Endothelial cell of umbilical vein (primary cell): ENCODE data around the gene POLR2J2. TPM values are rescaled to one million over a fixed set of nuclear protein-coding genes. Genes with fewer than 3 reads are reported as not detected.
"Not testable (repeated sequence)": the region's sequence is repeated elsewhere in the genome, so short reads cannot be mapped to it uniquely, and the experiment has no call there.

Experiments
- BruUV-seq: library from RNA; stranded (reverse); fragments of 400-500 nt; replicated peaks from 2 replicates; lab custom pipeline; 2021; lab: Mats Ljungman, UMichigan
- CTCF ChIA-PET: fragments of 300-600, 350-600 bp; sonication (Branson Sonifier 250); formaldehyde crosslinking; loops from one replicate; lab custom pipeline; 2021; ENCODE audit warnings: antibody characterized with exemption, inconsistent platforms; lab: Charles Lee
- POLR2A ChIA-PET: fragments of 300-600, 350-600 bp; sonication (Branson Sonifier 250); formaldehyde crosslinking; loops from one replicate; lab custom pipeline; 2021; ENCODE audit warnings: antibody characterized with exemption, inconsistent platforms; lab: Charles Lee
- DNase-seq: peaks from one replicate; pipeline ENCODE4 v3.0.0-alpha.2; 2011; ENCODE audit warnings: low read depth, low spot score
- FAIRE-seq: peaks from 2 replicates; lab custom pipeline; 2011; peaks lifted over from hg19 to GRCh38; lab: Jason Lieb, UNC
- H2AFZ ChIP-seq: 2 replicates; pipeline ENCODE4 v1.6.0; 2012; ENCODE audit warnings: low read depth, low read length, control low read depth, inconsistent platforms
- H3K27ac ChIP-seq: 2 replicates; pipeline ENCODE4 v1.5.1; 2011; ENCODE audit warnings: low read depth, mild to moderate bottlenecking, control low read depth, low read length, moderate library complexity; ENCODE audit not compliant: insufficient read depth
- H3K27me3 ChIP-seq, 2 experiments: 2 replicates each; pipeline versions ENCODE4 v1.6.0 to v1.6.1; 2011; ENCODE audit warnings: low read length in 2 of 2, mixed read lengths in 1 of 2; ENCODE audit not compliant: control insufficient read depth in 2 of 2, insufficient read depth in 2 of 2
- H3K36me3 ChIP-seq, 2 experiments: 2 replicates in 1 of 2; 3 replicates in 1 of 2; pipeline ENCODE4 v1.5.1; 2011; ENCODE audit warnings: low read length in 2 of 2, mild to moderate bottlenecking in 1 of 2, moderate library complexity in 1 of 2; ENCODE audit not compliant: control insufficient read depth in 2 of 2, insufficient read depth in 2 of 2; ENCODE audit errors: extremely low read depth in 1 of 2
- H3K4me1 ChIP-seq: 3 replicates; pipeline ENCODE4 v1.5.1; 2011; ENCODE audit warnings: mild to moderate bottlenecking, low read length; ENCODE audit not compliant: control insufficient read depth, insufficient read depth; ENCODE audit errors: extremely low read depth
- H3K4me2 ChIP-seq: 2 replicates; pipeline ENCODE4 v1.6.1; 2011; ENCODE audit warnings: low read length, control low read depth, mixed read lengths; ENCODE audit not compliant: insufficient read depth
- H3K4me3 ChIP-seq, 3 experiments: fragments of 200-600 bp in 1 of 3; sonication (generic), shearing (Covaris generic) in 1 of 3; replicated peaks in 1 of 3; 2 replicates each; pipeline ENCODE4 v1.5.1; 2011 to 2016; ENCODE audit warnings: control low read depth in 3 of 3, low read length in 3 of 3, mild to moderate bottlenecking in 2 of 3, inconsistent platforms in 1 of 3, low read depth in 1 of 3, moderate library complexity in 1 of 3; ENCODE audit not compliant: insufficient read depth in 1 of 3
- H3K79me2 ChIP-seq: 2 replicates; pipeline ENCODE4 v1.6.0; 2012; ENCODE audit warnings: low read length, inconsistent platforms; ENCODE audit not compliant: control insufficient read depth, insufficient read depth
- H3K9ac ChIP-seq: replicated peaks from 2 replicates; pipeline ENCODE3; 2011; ENCODE audit warnings: low read length, control low read depth; ENCODE audit not compliant: insufficient read depth; ENCODE audit errors: extremely low read depth
- H3K9me1 ChIP-seq: replicated peaks from 3 replicates; pipeline ENCODE4 v1.6.0; 2011; ENCODE audit warnings: mild to moderate bottlenecking, low read length; ENCODE audit not compliant: control insufficient read depth, insufficient read depth; ENCODE audit errors: extremely low read depth
- H3K9me3 ChIP-seq: replicated peaks from 2 replicates; pipeline ENCODE4 v1.5.1; 2012; ENCODE audit warnings: low read length, inconsistent platforms; ENCODE audit not compliant: control insufficient read depth, insufficient read depth
- H4K20me1 ChIP-seq: replicated peaks from 2 replicates; pipeline ENCODE3; 2011; ENCODE audit warnings: mild to moderate bottlenecking, low read length; ENCODE audit not compliant: control insufficient read depth, insufficient read depth; ENCODE audit errors: extremely low read depth
- dilution Hi-C: fragments of 300-500 bp; cut with MboI; formaldehyde crosslinking; loops from one replicate; pipeline ENCODE4 v1.15.0; 2019; ENCODE audit warnings: low sequenced_read_pairs; ENCODE audit not compliant: extremely low pct_ligation_motif_present
- intact Hi-C: fragments of 100-400 bp; cut with micrococcal nuclease; formaldehyde crosslinking; loops from one replicate; pipeline ENCODE4 v1.10.0; 2022
- polyA plus RNA-seq, 4 experiments: library from polyadenylated mRNA; depleted of rRNA in 3 of 4; stranded (reverse) in 3 of 4; unstranded in 1 of 4; fragments of >200 nt; gene quantifications; 2 replicates each; pipeline versions ENCODE4 v1.2.1 to v1.2.3, GENCODE V29; 2011 to 2012; ENCODE audit warnings: missing spikeins in 1 of 4
- total RNA-seq: library from RNA; stranded (reverse); gene quantifications from 2 replicates; pipeline ENCODE4 v1.2.3, GENCODE V29; 2021

The POLR2J2 gene
- total and polyA plus RNA-seq, 2 donors (not counting 3 experiments of a cell fraction or from before 2014, with no cell fraction given) = 1.3 to 21.3 TPM

DNA sequence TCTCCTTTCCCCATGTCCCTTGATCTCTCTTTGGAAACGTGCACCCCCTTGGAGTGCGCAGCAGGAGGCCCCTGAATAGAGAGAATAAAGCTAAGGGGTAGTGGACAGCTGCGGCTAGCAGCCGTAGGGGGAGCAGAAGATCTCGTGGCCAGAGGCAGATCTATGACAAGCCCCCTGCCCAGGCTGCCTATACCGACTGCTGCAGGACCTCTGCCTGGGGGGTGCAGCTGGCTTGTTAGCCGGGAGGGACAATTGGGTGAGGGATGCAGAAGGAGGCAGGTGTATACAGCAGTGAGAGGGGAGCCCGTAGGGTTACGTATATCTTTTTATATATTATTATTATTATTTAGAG is 469 bp upstream of the POLR2J2 start:
- CTCF ChIA-PET, H4K20me1 ChIP-seq, H3K4me1 ChIP-seq, H3K4me2 ChIP-seq, BruUV-seq, intact Hi-C loops, H3K9me3 ChIP-seq, H3K36me3 ChIP-seq, H2AFZ ChIP-seq, H3K9ac ChIP-seq, H3K79me2 ChIP-seq, DNase-seq, FAIRE-seq, POLR2A ChIA-PET, H3K4me3 ChIP-seq, H3K27ac ChIP-seq, H3K9me1 ChIP-seq, dilution Hi-C loops, H3K27me3 ChIP-seq: not testable (repeated sequence)

DNA sequence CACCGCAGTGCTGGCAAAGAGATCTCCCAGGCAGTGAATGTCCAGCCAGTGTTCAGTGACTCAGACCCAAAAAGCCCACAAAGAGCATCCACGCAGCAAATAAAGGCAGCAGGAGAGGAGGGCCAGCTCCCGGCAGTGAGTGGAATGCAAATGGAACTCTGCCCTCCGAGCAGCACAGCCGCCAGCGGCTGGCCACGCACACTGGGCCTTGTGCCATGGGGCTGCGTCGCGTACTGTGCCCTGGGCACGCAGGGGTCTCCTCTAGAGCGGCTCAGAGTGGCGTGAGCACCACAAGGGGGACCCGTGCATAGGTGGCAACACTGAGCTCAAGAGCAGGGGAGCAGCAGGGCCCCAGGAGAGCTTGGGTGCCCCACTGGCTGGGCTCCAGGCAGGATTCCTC is 3.9 kb downstream of the POLR2J2 start:
- H2AFZ ChIP-seq, DNase-seq, H4K20me1 ChIP-seq, BruUV-seq, H3K79me2 ChIP-seq, H3K4me3 ChIP-seq, H3K9me1 ChIP-seq, POLR2A ChIA-PET, H3K9me3 ChIP-seq, FAIRE-seq, H3K4me2 ChIP-seq, H3K27ac ChIP-seq, H3K36me3 ChIP-seq, CTCF ChIA-PET, dilution Hi-C loops, H3K9ac ChIP-seq, H3K27me3 ChIP-seq, intact Hi-C loops, H3K4me1 ChIP-seq: not testable (repeated sequence)

DNA sequence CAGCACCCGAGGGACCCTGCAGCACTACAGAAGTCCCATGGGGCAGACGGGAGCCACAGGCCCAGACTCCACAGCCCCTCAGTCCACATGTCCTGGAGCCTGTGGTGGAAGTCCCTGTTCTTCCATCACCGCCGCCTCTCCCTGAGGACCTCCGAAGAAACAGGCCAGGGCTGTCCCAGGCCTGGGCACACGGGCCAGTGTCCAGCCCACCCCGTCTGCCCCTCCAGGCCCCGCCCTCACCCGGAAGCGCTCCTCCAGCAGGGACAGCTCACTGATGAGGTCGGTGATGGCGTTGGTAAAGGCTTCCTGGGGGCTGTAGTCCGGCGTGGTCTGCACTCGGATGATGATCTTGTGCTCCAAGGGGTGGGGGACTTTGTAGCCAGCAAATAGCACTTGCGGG is 4.6 kb downstream of the POLR2J2 start:
- H3K4me3 ChIP-seq, H3K4me1 ChIP-seq, intact Hi-C loops, POLR2A ChIA-PET, H3K36me3 ChIP-seq, H3K4me2 ChIP-seq, CTCF ChIA-PET, H4K20me1 ChIP-seq, H3K79me2 ChIP-seq, BruUV-seq, H3K27me3 ChIP-seq, H3K9ac ChIP-seq, FAIRE-seq, H3K9me3 ChIP-seq, H2AFZ ChIP-seq, DNase-seq, H3K9me1 ChIP-seq, dilution Hi-C loops, H3K27ac ChIP-seq: not testable (repeated sequence)

DNA sequence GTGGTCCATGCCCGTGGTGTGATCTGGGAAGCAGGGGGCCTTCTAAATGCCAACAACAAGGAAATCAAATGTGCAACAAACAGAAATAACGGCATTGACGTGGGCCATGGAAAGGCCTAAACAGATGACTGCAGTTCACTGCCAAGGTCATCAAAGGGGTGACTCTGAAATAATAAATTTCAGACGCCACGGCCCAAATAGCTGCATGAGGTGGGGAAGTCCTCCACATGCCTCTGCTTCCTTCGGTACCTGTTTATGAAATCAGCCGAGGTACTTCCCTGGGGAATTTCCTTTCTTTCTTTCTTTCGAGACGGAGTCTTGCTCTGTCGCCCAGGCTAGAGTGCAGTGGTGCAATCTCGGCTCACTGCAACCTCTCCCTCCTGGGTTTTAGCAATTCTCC is 6.7 kb downstream of the POLR2J2 start:
- H3K4me3 ChIP-seq, POLR2A ChIA-PET, H3K27me3 ChIP-seq, BruUV-seq, intact Hi-C loops, H3K27ac ChIP-seq, FAIRE-seq, dilution Hi-C loops, H3K4me1 ChIP-seq, H4K20me1 ChIP-seq, H3K9me3 ChIP-seq, H3K9ac ChIP-seq, H3K79me2 ChIP-seq, DNase-seq, H3K36me3 ChIP-seq, H3K4me2 ChIP-seq, H2AFZ ChIP-seq, CTCF ChIA-PET, H3K9me1 ChIP-seq: not testable (repeated sequence)
